ENCODE results near the gene BASP1.
"Not testable (repeated sequence)": the region's sequence is repeated elsewhere in the genome, so short reads cannot be mapped to it uniquely, and the experiment has no call there.

BASP1 gene

GRCh38 chr5:17191574-17191973 lies 25.9 kb upstream of the BASP1 start:
- not testable (repeated sequence) for DNase-seq

DNA sequence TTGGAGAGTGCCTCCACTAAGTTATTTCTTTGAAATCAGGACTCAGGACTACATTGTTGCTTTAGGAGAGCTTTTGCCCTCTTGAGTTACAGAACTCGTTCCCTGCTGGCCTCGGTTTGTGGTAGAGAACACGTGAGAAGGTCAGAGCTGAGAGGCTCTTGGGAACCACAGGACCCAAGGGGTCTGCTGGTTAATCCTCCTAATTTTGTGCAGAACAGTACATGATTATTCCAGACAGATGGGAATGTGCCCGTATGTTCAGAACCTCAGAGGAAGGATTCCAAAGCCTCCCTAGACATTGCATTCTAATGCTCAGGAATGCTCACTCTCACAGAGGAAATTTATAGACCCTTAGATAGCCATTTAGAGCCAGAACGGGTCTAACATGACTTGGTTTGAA lies 25.2 kb upstream of the BASP1 start:
- no peak for DNase-seq

DNA sequence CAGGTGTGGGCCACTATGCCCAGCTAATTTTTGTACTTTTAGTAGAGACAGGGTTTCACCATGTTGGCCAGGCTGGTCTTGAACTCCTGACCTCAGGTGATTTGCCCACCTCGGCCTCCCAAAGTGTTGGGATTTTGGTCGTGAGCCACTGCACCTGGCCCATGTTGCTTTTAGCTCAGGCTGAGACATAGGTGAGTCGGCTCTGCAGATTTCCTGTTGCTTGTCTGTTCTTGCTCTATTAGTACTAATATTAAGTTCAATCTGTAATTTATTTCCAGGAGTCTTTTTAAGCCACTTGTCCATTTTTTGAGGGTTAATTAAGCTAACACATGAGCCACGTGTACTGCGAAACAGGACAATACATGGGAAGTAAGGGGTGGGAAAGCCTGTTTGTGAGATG lies 21.4 kb upstream of the BASP1 start:
- DNase-seq, result no peak

GRCh38 chr5:17196697-17197096 lies 20.7 kb upstream of the BASP1 start:
- DNase-seq, result no peak

GRCh38 chr5:17203329-17204132 lies 13.9 kb upstream of the BASP1 start:
- peak; percentile 59 to 79 for DNase-seq

DNA sequence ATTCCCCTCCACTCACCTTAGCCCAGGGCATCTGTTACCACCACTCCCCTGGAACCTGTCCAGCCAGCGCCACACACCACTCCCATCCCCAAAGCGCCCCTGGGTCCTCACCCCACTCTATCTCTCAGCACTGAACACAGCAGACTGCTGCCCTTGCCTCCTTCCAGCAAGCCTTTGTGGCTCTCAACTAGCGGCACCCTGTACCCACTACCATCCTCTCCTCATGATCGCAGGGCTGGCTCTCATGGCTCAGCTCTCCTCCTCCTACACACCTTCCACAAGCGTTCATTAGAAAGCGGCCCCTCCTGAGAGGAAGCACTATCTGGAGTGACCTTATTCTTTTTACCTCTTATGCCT lies 13.3 kb upstream of the BASP1 start:
- no peak for DNase-seq

GRCh38 chr5:17206021-17206420 lies 11.4 kb upstream of the BASP1 start:
- no peak for DNase-seq

DNA sequence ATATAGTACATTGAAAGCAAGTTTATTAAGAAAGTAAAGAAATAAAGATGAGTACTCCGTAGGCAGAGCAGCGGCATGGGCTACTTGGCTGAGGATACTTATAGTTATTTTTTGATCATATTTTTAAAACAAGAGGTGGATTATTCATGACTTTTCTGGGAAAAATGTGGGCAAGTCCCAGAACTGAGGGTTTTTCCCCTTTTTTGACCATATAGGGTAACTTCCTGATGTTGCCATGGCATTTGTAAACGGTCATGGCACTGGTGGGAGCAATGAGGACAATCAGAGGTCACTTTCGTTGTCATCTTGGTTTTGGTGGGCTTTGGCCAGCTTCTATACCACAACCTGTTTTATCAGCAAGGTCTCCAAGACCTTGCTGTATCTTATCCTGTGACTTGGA lies 5.2 kb upstream of the BASP1 start:
- DNase-seq, result no peak

DNA sequence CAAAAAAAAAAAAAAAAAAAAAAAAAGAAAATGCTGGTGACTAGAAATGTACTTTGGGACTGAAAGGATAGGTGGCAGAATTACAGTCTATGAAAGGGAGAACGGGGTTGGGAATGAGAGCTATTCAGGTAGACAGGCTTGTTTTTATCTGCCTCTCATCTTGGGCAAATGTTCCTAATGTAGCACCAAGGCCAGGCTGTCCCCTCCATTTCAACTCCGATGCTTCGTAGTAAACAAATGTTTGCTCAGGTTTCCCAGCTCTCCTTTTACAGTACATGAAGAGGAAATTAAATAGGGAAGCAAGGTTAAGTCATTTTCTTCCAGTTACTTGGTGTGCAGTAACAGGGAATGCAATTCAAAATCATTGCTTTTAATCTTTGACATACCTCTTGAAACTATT lies 4.4 kb upstream of the BASP1 start:
- DNase-seq, result no peak

- DNase-seq, result no peak
Measured at GRCh38 chr5:17213938-17214337, 3.5 kb upstream of the BASP1 start.

DNA sequence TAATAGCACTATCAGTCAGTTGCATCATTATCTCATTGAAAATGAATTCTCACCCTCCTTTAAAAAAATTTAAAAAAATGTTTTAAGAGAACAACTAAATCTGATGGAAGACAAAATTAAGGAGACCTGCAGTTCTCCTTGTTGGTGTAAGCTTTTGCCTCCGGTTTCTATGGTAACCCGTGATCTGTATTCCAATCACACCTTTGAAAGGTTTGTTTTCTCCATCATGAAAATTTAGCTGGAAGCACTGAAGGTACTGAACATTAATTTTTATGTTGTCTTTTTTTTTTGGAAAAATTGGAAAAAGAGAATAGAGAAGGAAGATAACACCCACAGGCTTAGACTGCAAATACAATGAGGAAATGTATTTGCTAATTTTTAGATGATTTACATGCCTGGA lies 2.5 kb upstream of the BASP1 start:
- no peak for DNase-seq

- no peak for DNase-seq
Measured at GRCh38 chr5:17215361-17215760, 2.1 kb upstream of the BASP1 start.

- peak; percentile 82 to 88 for DNase-seq
Measured at GRCh38 chr5:17216176-17216973, 1.1 kb upstream of the BASP1 start.

DNA sequence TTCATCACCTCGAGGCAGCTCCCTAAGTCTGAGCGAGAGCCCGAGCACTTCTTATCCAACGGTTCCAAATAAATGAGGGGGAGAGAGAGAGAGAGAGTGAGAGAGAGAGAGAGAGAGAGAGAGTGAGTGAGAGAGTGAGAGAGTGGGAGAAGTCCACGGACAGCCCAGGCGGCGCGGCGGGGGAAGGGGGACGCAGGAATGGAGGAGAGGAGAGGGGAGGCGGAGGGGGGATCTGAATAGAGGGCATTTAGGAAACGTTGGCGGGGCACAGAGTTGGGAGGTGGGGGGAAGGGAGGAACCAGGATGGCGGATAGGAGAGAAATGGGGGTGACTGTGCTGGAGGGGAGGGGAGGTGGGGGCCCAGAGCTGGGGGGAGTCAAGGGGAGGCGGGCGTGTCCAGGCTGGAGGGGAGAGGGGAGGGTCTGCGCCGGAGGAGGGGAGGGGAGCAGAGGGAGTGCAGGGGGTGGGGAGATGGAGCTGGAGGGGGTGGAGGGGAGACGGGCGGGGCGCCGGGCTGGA lies 398 bp upstream of the BASP1 start:
- peak in 1 of 2 experiments; percentile 21 for DNase-seq

- DNase-seq, result no peak
Measured at GRCh38 chr5:17218353-17219005, 1.0 kb downstream of the BASP1 start.

GRCh38 chr5:17219006-17219422 lies 1.6 kb downstream of the BASP1 start:
- no peak for DNase-seq

DNA sequence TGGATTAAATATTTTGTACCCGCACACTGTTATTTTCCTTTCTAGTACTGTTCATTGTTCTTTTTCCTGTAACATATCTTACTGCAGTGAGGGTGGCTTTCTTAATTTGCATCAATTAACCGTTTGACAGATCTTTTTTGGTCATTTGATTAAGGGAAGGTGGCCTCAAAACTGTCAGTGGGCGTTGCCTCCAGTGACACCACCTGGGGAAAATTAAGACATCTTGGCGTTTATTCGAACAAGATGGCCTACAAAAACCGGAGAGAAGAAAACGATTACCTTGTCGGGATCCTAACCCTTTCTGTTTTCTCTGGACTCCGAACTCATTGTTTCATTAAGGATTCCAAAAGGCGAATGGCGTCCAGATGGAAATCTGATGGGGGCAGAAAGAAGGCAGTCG lies 2.0 kb downstream of the BASP1 start:
- DNase-seq, result no peak

DNA sequence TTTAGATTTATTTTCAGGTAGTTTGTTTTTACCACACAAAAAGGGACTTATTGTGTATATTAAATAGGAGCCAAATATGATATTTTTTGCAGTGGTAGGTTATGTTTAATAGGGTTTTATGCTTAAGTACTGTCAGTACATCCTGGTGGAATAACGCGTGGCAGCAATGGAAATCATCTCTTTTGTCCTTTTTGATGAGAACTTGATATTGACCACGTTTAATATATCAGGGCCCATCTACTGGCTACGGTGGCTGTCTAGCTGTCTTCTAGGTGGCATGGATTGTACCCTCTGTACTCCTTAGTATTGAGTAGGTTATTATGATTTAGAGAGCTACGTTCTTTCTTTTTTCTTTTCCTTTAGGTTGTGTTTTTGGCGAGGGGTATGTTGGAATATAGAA lies 2.6 kb downstream of the BASP1 start:
- DNase-seq, result no peak

DNA sequence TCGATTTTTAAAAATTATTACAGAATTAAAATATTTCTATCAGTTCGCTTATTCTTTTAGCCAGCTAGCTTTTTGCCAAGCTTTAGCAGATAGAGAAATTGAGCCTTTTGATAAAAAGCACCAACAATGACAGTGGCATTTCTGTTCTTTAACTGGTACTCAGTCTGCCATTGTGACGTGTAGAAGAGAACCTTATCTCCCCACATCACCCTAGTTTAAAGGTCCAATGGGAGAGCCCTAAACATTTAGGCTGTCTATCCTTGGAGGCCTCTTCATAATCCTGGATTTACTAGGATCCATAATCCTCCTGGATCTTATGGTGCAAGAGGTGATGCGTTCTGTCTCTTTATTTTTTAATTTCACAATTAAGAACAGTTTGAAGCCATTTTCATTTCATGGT lies 3.0 kb downstream of the BASP1 start:
- DNase-seq, result no peak

- no peak for DNase-seq
Measured at GRCh38 chr5:17221843-17222636, 4.6 kb downstream of the BASP1 start.

DNA sequence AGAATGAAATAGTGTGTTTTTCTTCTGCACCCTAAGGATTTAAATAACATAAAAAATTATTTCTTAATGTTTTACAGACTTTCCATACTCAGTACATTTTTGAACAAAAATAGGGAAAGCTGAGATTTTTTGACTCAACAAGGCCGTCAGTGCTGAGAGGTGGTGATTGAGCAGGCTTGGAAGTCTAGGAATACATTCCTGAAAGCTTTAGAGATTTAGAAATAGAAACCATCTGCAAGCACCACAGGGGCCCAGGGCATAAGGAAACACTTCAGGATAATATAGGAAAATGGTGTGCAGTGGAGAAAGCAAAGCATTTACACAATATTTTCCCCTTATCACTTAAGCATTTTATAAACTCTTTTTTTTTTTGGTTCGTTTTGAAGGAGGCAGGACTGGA lies 5.2 kb downstream of the BASP1 start:
- no peak for DNase-seq

DNA sequence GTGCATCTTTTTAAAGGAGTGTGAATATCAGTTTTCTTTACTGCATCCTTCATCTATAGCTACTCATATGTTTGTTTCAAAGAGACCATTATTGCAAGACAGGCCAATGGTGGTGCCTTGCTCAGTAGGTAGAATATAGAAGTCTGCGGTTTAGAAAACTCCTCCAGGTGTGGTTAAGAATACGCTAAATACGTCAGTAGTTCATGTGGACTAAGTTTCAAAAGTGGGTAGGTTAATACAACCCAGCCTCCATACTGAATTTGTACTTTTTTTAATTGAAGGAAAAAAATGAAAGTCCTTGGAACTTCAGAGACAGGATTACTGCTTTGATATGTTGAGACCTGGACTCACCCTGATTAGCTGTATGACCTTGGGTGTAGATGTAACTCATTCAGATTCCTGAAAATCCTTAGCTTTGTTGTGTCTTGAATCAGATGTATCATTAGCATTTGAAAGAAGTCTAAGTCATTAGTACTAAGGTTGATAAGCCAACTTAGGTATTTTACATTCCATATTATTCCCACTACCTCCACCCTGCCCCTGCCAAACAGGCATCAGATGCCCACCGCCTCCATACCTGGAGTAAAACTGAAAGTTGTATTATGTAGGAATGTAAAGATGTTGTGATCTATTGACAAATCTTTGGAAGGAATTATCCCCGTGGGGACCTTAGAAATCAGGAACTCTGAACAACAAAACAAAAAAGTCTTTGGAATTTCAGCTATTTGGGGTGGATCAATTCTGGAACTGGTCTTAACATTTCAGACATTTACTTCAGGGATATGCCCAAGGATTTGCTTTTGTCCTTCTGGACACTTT lies 6.1 kb downstream of the BASP1 start:
- no peak for DNase-seq
